NCI-H82 (cell line): ENCODE data around the gene ADRA2B.

Source experiments
- DNase-seq: peaks from one replicate; lab custom pipeline; 2025; lab: John Stamatoyannopoulos, UW

The ADRA2B gene

GRCh38 chr2:96137321-96138178 lies 21.2 kb upstream of the ADRA2B start:
- no peak for DNase-seq

- no peak for DNase-seq
Observed at GRCh38 chr2:96136129-96136720, 19.9 kb upstream of the ADRA2B start.

GRCh38 chr2:96135621-96136020 lies 19.2 kb upstream of the ADRA2B start:
- DNase-seq = no peak

- DNase-seq = no peak
Observed at GRCh38 chr2:96135171-96135570, 18.8 kb upstream of the ADRA2B start.

GRCh38 chr2:96134421-96134820 lies 18.1 kb upstream of the ADRA2B start:
- no peak for DNase-seq

GRCh38 chr2:96131813-96132745 lies 15.7 kb upstream of the ADRA2B start:
- no peak for DNase-seq

GRCh38 chr2:96131152-96131812 lies 14.9 kb upstream of the ADRA2B start:
- DNase-seq = no peak

- no peak for DNase-seq
Observed at GRCh38 chr2:96130483-96130882, 14.1 kb upstream of the ADRA2B start.

GRCh38 chr2:96129528-96130120 lies 13.3 kb upstream of the ADRA2B start:
- DNase-seq = no peak

GRCh38 chr2:96128456-96128855 lies 12.1 kb upstream of the ADRA2B start:
- no peak for DNase-seq

GRCh38 chr2:96124406-96125265 lies 8.3 kb upstream of the ADRA2B start:
- no peak for DNase-seq

GRCh38 chr2:96123936-96124335 lies 7.6 kb upstream of the ADRA2B start:
- no peak for DNase-seq

GRCh38 chr2:96123290-96123689 lies 6.9 kb upstream of the ADRA2B start:
- no peak for DNase-seq

GRCh38 chr2:96122391-96122790 lies 6.0 kb upstream of the ADRA2B start:
- DNase-seq = no peak

- no peak for DNase-seq
Observed at GRCh38 chr2:96121414-96121813, 5.0 kb upstream of the ADRA2B start.

- DNase-seq = no peak
Observed at GRCh38 chr2:96120991-96121390, 4.6 kb upstream of the ADRA2B start.

- no peak for DNase-seq
Observed at GRCh38 chr2:96120091-96120720, 3.8 kb upstream of the ADRA2B start.

- DNase-seq = no peak
Observed at GRCh38 chr2:96119389-96119751, 3.0 kb upstream of the ADRA2B start.

- DNase-seq = no peak
Observed at GRCh38 chr2:96118698-96119388, 2.5 kb upstream of the ADRA2B start.
